Adrenal gland (tissue), 5 donors: Measurements from ENCODE around the gene TPK1.

Experiments used
- POLR2A ChIP-seq, 2 donors: fragments of 450-650 bp; IDR thresholded peaks; one replicate each; pipeline ENCODE4 v1.6.1; 2017; ENCODE audit warnings: antibody characterized with exemption in 2 of 2, mild to moderate bottlenecking in 2 of 2, moderate library complexity in 1 of 2
- TF ChIP-seq, protein P1 (sequence below), 6 experiments: fragments of 450-650 bp in 4 of 6; fragments of 200-600 bp in 2 of 6; sonication (generic) in 1 of 6; IDR thresholded peaks; 1 replicate in 5 of 6; 2 replicates in 1 of 6; pipeline versions ENCODE4 v1.5.1 to v1.8.0; 2016 to 2021; ENCODE audit warnings: antibody characterized with exemption in 6 of 6, mild to moderate bottlenecking in 2 of 6, moderate library complexity in 1 of 6
- donor health status: DM: no; HTN: no; CAD: no.

- TF ChIP-seq, protein P1, sequence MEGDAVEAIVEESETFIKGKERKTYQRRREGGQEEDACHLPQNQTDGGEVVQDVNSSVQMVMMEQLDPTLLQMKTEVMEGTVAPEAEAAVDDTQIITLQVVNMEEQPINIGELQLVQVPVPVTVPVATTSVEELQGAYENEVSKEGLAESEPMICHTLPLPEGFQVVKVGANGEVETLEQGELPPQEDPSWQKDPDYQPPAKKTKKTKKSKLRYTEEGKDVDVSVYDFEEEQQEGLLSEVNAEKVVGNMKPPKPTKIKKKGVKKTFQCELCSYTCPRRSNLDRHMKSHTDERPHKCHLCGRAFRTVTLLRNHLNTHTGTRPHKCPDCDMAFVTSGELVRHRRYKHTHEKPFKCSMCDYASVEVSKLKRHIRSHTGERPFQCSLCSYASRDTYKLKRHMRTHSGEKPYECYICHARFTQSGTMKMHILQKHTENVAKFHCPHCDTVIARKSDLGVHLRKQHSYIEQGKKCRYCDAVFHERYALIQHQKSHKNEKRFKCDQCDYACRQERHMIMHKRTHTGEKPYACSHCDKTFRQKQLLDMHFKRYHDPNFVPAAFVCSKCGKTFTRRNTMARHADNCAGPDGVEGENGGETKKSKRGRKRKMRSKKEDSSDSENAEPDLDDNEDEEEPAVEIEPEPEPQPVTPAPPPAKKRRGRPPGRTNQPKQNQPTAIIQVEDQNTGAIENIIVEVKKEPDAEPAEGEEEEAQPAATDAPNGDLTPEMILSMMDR (IDR thresholded peaks at IDR 0.05), result no peak
- no peak for TF ChIP-seq POLR2A (IDR thresholded peaks at IDR 0.05)
Observed at GRCh38 chr7:144784441-144784840, 51.4 kb downstream of the TPK1 start.
